ENCODE measurements around the gene ESRRA.

Gene ESRRA

DNA sequence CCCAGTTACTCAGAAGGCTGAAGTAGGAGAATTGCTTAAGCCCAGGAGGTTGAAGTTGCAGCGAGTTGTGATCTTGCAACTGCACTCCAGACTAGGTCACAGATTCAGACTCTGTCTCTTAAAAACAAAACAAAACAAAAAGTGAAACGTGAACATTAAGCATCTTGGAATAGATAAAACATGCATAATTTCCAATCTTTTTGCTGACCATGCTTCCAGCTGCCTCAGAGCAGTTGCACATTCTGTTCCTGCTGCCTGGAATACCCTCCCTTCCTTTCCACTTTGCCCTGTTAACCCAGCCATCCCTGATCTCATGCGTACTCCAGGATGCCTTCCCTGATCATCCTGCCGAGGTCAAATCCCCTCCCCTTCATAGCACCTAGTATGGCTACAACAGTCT lies 34.0 kb downstream of the ESRRA start:
- Histone ChIP-seq H3K4me1 (ENCODE audit: control insufficient read depth in 2 of 2, insufficient read depth in 1 of 2, low read depth in 1 of 2, low read length in 2 of 2) (peaks cover 6 to 17% of the 10 kb centered on the region in 2 donors), H3K36me3 (replicated peaks in 1 of 2; ENCODE audit: control insufficient read depth in 2 of 2, insufficient read depth in 2 of 2, low read length in 2 of 2) (no peaks in the 10 kb centered on the region), H3K4ac (ENCODE audit: low read length) (no peak overlapping the region), H4K8ac (ENCODE audit: low read depth, low read length) (no peak overlapping the region), H3K23ac (ENCODE audit: low read depth, low read length, poor library complexity) (no peak overlapping the region), H2BK12ac (ENCODE audit: low read length) (peak overlapping the region; percentile 87), H3K9ac (ENCODE audit: low read depth, low read length, poor library complexity) (no peak overlapping the region), H3K9me3 (replicated peaks in 1 of 2; ENCODE audit: control insufficient read depth in 2 of 2, insufficient read depth in 1 of 2, low read depth in 1 of 2, low read length in 2 of 2) (no peaks in the 10 kb centered on the region), H3K27ac (replicated peaks; ENCODE audit: low read length) (no peak overlapping the region), H2AK5ac (ENCODE audit: low read depth, low read length) (no peak overlapping the region), H3K18ac (ENCODE audit: low read length) (no peak overlapping the region), H3K4me3 (ENCODE audit: low read length in 2 of 2) (no peak overlapping the region), H3K4me2 (ENCODE audit: insufficient read depth, low read length, poor library complexity, severe bottlenecking) (no peak overlapping the region), H3K27me3 (ENCODE audit: control insufficient read depth in 3 of 3, insufficient read depth in 3 of 3, low read depth in 1 of 3, low read length in 3 of 3) (peaks cover 0 to 41% (median 11%) of the 10 kb centered on the region in 3 experiments), H2BK5ac (ENCODE audit: low read length) (no peak overlapping the region), H2BK120ac (ENCODE audit: low read depth, low read length) (no peak overlapping the region), H4K91ac (ENCODE audit: low read depth, low read length, poor library complexity) (no peak overlapping the region), H2BK15ac (ENCODE audit: low read length) (no peak overlapping the region), H2AFZ (ENCODE audit: low read length) (no peak overlapping the region), H3K14ac (ENCODE audit: low read length) (no peak overlapping the region), H3K79me1 (ENCODE audit: low read depth, low read length) (peaks cover 1% of the 10 kb centered on the region)
- no CpG with 5 or more reads among the region's 4 CpGs for WGBS, 2 donors (ENCODE audit: extremely low coverage in 2 of 2, insufficient read length in 2 of 2, insufficient replicate concordance in 1 of 2)
- DNase-seq (ENCODE audit: low spot score) = no peak

DNA sequence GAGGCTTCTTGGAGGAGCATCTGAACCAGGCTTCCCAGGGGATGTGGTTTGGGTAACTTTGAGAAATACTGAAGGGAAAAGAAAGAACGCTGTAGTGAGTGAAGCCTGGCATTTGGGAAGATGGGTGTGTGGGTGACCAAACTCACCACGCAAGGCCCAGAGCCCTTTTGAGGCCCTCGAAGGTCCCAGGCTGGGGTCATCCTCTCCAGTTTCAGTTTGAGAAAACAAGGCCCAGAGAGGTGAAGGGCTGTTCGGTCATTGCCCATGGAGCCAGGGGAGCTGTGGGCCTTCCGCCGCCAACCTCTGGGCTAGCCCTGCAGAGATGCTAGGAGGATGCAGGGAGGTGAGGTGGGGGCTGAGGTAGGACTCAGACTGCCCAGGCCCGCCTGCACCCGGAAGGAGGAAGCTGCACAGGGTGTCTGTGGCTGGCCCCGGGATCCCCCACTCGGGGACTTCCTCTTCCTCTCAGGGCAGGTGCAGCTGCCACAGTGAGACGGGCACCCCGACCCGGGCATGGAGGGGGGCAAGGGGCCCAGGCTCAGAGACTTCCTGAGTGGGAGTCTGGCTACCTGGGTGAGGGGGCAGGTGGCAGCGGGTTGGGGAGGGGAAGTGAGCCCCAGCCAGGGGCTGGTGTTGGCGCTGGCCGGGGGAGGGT lies 34.6 kb downstream of the ESRRA start, which contains the start of gene CCDC88B:
TSS of gene CCDC88B (plus strand) at position 451 of the 655 bp plus-strand sequence. CDS start at position 514, 63 bp downstream.
- Histone ChIP-seq H3K4ac (ENCODE audit: low read length) (no peak within 1 kb of the TSS), H3K14ac (ENCODE audit: low read length) (peak within 1 kb of the TSS; percentile 71), H3K9ac (ENCODE audit: low read depth, low read length, poor library complexity) (peak within 1 kb of the TSS; percentile 21), H3K9me3 (replicated peaks in 1 of 2; ENCODE audit: control insufficient read depth in 2 of 2, insufficient read depth in 1 of 2, low read depth in 1 of 2, low read length in 2 of 2) (no peaks in the 10 kb centered on the region), H2BK12ac (ENCODE audit: low read length) (peak within 1 kb of the TSS; percentile 87), H4K8ac (ENCODE audit: low read depth, low read length) (peak within 1 kb of the TSS; percentile 17), H3K4me3 (ENCODE audit: low read length in 2 of 2) (peak within 1 kb of the TSS in 1 of 2 donors; percentile 75), H2AK5ac (ENCODE audit: low read depth, low read length) (peak within 1 kb of the TSS; percentile 97), H2BK15ac (ENCODE audit: low read length) (peak within 1 kb of the TSS; percentile 63), H3K27me3 (ENCODE audit: control insufficient read depth in 3 of 3, insufficient read depth in 3 of 3, low read depth in 1 of 3, low read length in 3 of 3) (peaks cover 0 to 41% (median 11%) of the 10 kb centered on the region in 3 experiments), H3K36me3 (replicated peaks in 1 of 2; ENCODE audit: control insufficient read depth in 2 of 2, insufficient read depth in 2 of 2, low read length in 2 of 2) (no peaks in the 10 kb centered on the region), H3K4me2 (ENCODE audit: insufficient read depth, low read length, poor library complexity, severe bottlenecking) (peak within 1 kb of the TSS; percentile 92), H2BK120ac (ENCODE audit: low read depth, low read length) (no peak within 1 kb of the TSS), H3K18ac (ENCODE audit: low read length) (peak within 1 kb of the TSS; percentile 89), H3K27ac (replicated peaks; ENCODE audit: low read length) (no peak within 1 kb of the TSS), H2AFZ (ENCODE audit: low read length) (peak within 1 kb of the TSS; percentile 11), H3K4me1 (ENCODE audit: control insufficient read depth in 2 of 2, insufficient read depth in 1 of 2, low read depth in 1 of 2, low read length in 2 of 2) (peaks cover 6 to 17% of the 10 kb centered on the region in 2 donors), H4K91ac (ENCODE audit: low read depth, low read length, poor library complexity) (no peak within 1 kb of the TSS), H3K79me1 (ENCODE audit: low read depth, low read length) (peaks cover 1% of the 10 kb centered on the region), H2BK5ac (ENCODE audit: low read length) (no peak within 1 kb of the TSS), H3K23ac (ENCODE audit: low read depth, low read length, poor library complexity) (peak within 1 kb of the TSS; percentile 55)
- DNase-seq (ENCODE audit: low spot score) = no peak
- no CpG with 5 or more reads among the region's 16 CpGs for WGBS, 2 donors (ENCODE audit: extremely low coverage in 2 of 2, insufficient read length in 2 of 2, insufficient replicate concordance in 1 of 2)

DNA sequence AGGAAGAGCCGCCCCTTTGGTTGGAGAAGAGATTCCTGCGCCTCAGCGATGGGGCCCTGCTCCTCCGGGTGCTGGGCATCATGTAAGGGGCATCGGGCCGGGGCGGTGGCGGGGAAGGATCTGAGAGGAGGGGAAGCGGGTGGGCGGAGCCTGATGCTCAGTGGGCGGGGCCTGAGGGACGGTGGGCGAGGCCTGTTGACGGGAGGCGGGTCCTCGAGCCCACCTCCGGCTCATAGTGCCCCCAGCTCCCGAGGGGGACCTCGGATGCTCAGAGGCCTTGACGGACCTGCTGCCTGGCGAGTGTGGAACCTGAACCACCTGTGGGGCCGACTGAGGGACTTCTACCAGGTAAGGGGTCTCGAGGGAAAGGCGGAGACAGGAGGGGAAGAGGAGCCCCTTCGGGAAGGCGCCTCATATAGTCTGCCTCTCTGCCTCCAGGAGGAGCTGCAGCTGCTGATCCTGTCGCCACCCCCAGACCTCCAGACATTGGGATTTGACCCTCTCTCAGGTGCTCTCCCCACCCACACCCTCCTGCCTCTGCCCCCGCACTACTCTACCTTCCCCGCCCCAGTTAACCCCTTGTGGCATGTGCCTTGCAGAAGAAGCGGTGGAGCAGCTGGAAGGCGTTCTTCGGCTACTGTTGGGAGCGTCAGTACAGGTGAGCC lies 35.5 kb downstream of the ESRRA start:
- H4K91ac ChIP-seq (ENCODE audit: low read depth, low read length, poor library complexity) = no peak overlapping the region
- peak overlapping the region; percentile 11 for H2AFZ ChIP-seq (ENCODE audit: low read length)
- H2BK120ac ChIP-seq (ENCODE audit: low read depth, low read length) = no peak overlapping the region
- WGBS, 2 donors (ENCODE audit: extremely low coverage in 2 of 2, insufficient read length in 2 of 2, insufficient replicate concordance in 1 of 2) = no CpG with 5 or more reads among the region's 33 CpGs
- no peak overlapping the region for H3K27ac ChIP-seq (replicated peaks; ENCODE audit: low read length)
- peak overlapping the region; percentile 21 for H3K9ac ChIP-seq (ENCODE audit: low read depth, low read length, poor library complexity)
- H2AK5ac ChIP-seq (ENCODE audit: low read depth, low read length) = peak overlapping the region; percentile 97
- H3K36me3 ChIP-seq (replicated peaks in 1 of 2; ENCODE audit: control insufficient read depth in 2 of 2, insufficient read depth in 2 of 2, low read length in 2 of 2) = no peaks in the 10 kb centered on the region
- no peak overlapping the region for H4K8ac ChIP-seq (ENCODE audit: low read depth, low read length)
- H3K23ac ChIP-seq (ENCODE audit: low read depth, low read length, poor library complexity) = peak overlapping the region; percentile 53
- peak overlapping the region; percentile 63 for H2BK15ac ChIP-seq (ENCODE audit: low read length)
- H3K9me3 ChIP-seq (replicated peaks in 1 of 2; ENCODE audit: control insufficient read depth in 2 of 2, insufficient read depth in 1 of 2, low read depth in 1 of 2, low read length in 2 of 2) = no peaks in the 10 kb centered on the region
- peaks cover 6 to 16% of the 10 kb centered on the region in 2 donors for H3K4me1 ChIP-seq (ENCODE audit: control insufficient read depth in 2 of 2, insufficient read depth in 1 of 2, low read depth in 1 of 2, low read length in 2 of 2)
- H3K14ac ChIP-seq (ENCODE audit: low read length) = no peak overlapping the region
- DNase-seq (ENCODE audit: low spot score) = peak; percentile 62
- H2BK5ac ChIP-seq (ENCODE audit: low read length) = no peak overlapping the region
- H3K4me2 ChIP-seq (ENCODE audit: insufficient read depth, low read length, poor library complexity, severe bottlenecking) = peak overlapping the region; percentile 92
- peak overlapping the region; percentile 89 for H3K18ac ChIP-seq (ENCODE audit: low read length)
- H3K4ac ChIP-seq (ENCODE audit: low read length) = no peak overlapping the region
- peaks cover 0 to 41% (median 11%) of the 10 kb centered on the region in 3 experiments for H3K27me3 ChIP-seq (ENCODE audit: control insufficient read depth in 3 of 3, insufficient read depth in 3 of 3, low read depth in 1 of 3, low read length in 3 of 3)
- peak overlapping the region; percentile 91 for H2BK12ac ChIP-seq (ENCODE audit: low read length)
- peaks cover 1% of the 10 kb centered on the region for H3K79me1 ChIP-seq (ENCODE audit: low read depth, low read length)
- peak overlapping the region in 1 of 2 donors; percentile 75 for H3K4me3 ChIP-seq (ENCODE audit: low read length in 2 of 2)

GRCh38 chr11:64341429-64341828 lies 36.1 kb downstream of the ESRRA start:
- H2BK120ac ChIP-seq (ENCODE audit: low read depth, low read length) = no peak overlapping the region
- H3K4ac ChIP-seq (ENCODE audit: low read length) = no peak overlapping the region
- H2BK15ac ChIP-seq (ENCODE audit: low read length) = peak overlapping the region; percentile 63
- H3K18ac ChIP-seq (ENCODE audit: low read length) = peak overlapping the region; percentile 89
- H3K23ac ChIP-seq (ENCODE audit: low read depth, low read length, poor library complexity) = peak overlapping the region; percentile 53
- no peak overlapping the region for H3K9ac ChIP-seq (ENCODE audit: low read depth, low read length, poor library complexity)
- H2AK5ac ChIP-seq (ENCODE audit: low read depth, low read length) = peak overlapping the region; percentile 92
- H4K91ac ChIP-seq (ENCODE audit: low read depth, low read length, poor library complexity) = no peak overlapping the region
- H2BK5ac ChIP-seq (ENCODE audit: low read length) = no peak overlapping the region
- H3K14ac ChIP-seq (ENCODE audit: low read length) = no peak overlapping the region
- no peak for DNase-seq (ENCODE audit: low spot score)
- no peak overlapping the region for H3K4me2 ChIP-seq (ENCODE audit: insufficient read depth, low read length, poor library complexity, severe bottlenecking)
- no peak overlapping the region for H4K8ac ChIP-seq (ENCODE audit: low read depth, low read length)
- no peaks in the 10 kb centered on the region for H3K9me3 ChIP-seq (replicated peaks in 1 of 2; ENCODE audit: control insufficient read depth in 2 of 2, insufficient read depth in 1 of 2, low read depth in 1 of 2, low read length in 2 of 2)
- no peak overlapping the region for H3K27ac ChIP-seq (replicated peaks; ENCODE audit: low read length)
- peak overlapping the region; percentile 91 for H2BK12ac ChIP-seq (ENCODE audit: low read length)
- H3K79me1 ChIP-seq (ENCODE audit: low read depth, low read length) = peaks cover 1% of the 10 kb centered on the region
- peaks cover 6 to 16% of the 10 kb centered on the region in 2 donors for H3K4me1 ChIP-seq (ENCODE audit: control insufficient read depth in 2 of 2, insufficient read depth in 1 of 2, low read depth in 1 of 2, low read length in 2 of 2)
- H3K27me3 ChIP-seq (ENCODE audit: control insufficient read depth in 3 of 3, insufficient read depth in 3 of 3, low read depth in 1 of 3, low read length in 3 of 3) = peaks cover 0 to 41% (median 11%) of the 10 kb centered on the region in 3 experiments
- H2AFZ ChIP-seq (ENCODE audit: low read length) = no peak overlapping the region
- no peak overlapping the region for H3K4me3 ChIP-seq (ENCODE audit: low read length in 2 of 2)
- WGBS, 2 donors (ENCODE audit: extremely low coverage in 2 of 2, insufficient read length in 2 of 2, insufficient replicate concordance in 1 of 2) = no CpG with 5 or more reads among the region's 21 CpGs
- H3K36me3 ChIP-seq (replicated peaks in 1 of 2; ENCODE audit: control insufficient read depth in 2 of 2, insufficient read depth in 2 of 2, low read length in 2 of 2) = no peaks in the 10 kb centered on the region
